Ectodermal cell (in vitro differentiated cells): Measurements from ENCODE around the gene GRIP2.

Source experiments
- H3K27ac ChIP-seq: 2 replicates; pipeline ENCODE4 v1.7.0; 2013; ENCODE audit warnings: mild to moderate bottlenecking, low read depth, low read length; ENCODE audit not compliant: insufficient read depth, poor library complexity, severe bottlenecking
- H3K27me3 ChIP-seq: 2 replicates; pipeline ENCODE4 v1.7.0; 2013; ENCODE audit warnings: mild to moderate bottlenecking, low read length; ENCODE audit not compliant: insufficient read depth, control insufficient read depth, poor library complexity, severe bottlenecking
- H3K36me3 ChIP-seq: one replicate; pipeline ENCODE4 v1.7.0; 2013; ENCODE audit warnings: low read length; ENCODE audit not compliant: control insufficient read depth, insufficient read depth
- H3K4me1 ChIP-seq: one replicate; pipeline ENCODE4 v1.7.0; 2013; ENCODE audit warnings: low read length; ENCODE audit not compliant: control insufficient read depth, insufficient read depth
- H3K4me3 ChIP-seq: 2 replicates; pipeline ENCODE4 v1.7.0; 2013; ENCODE audit warnings: low read depth, low read length, control low read depth; ENCODE audit not compliant: insufficient read depth
- H3K9me3 ChIP-seq: 2 replicates; pipeline ENCODE4 v1.7.0; 2013; ENCODE audit warnings: mild to moderate bottlenecking, low read length, moderate library complexity; ENCODE audit not compliant: control insufficient read depth
- WGBS, 2 experiments: methylation state at CpG; one replicate each; pipeline ENCODE4 v1.1.7; 2013; ENCODE audit warnings: missing lambda C conversion rate in 2 of 2; 5-methylcytosine and 5-hydroxymethylcytosine counted together

GRIP2 gene

GRCh38 chr3:14550651-14551611, 10.8 kb upstream of the GRIP2 start:
- 85 to 88% methylated on average over 24 of the region's 24 CpGs for WGBS, 2 experiments
- Histone ChIP-seq H3K27ac (no peak overlapping the region), H3K36me3 (no peaks in the 10 kb centered on the region), H3K9me3 (no peaks in the 10 kb centered on the region), H3K4me3 (no peak overlapping the region), H3K27me3 (no peaks in the 10 kb centered on the region), H3K4me1 (peaks cover 5% of the 10 kb centered on the region)

GRCh38 chr3:14550181-14550580, 10.0 kb upstream of the GRIP2 start:
- H3K27me3 ChIP-seq = no peaks in the 10 kb centered on the region
- H3K4me1 ChIP-seq = peaks cover 5% of the 10 kb centered on the region
- no peak overlapping the region for H3K27ac ChIP-seq
- WGBS, 2 experiments = 95% methylated on average over 6 of the region's 6 CpGs
- no peaks in the 10 kb centered on the region for H3K36me3 ChIP-seq
- no peaks in the 10 kb centered on the region for H3K9me3 ChIP-seq
- H3K4me3 ChIP-seq = no peak overlapping the region

- Histone ChIP-seq H3K27ac (no peak overlapping the region), H3K36me3 (no peaks in the 10 kb centered on the region), H3K9me3 (no peaks in the 10 kb centered on the region), H3K4me1 (no peaks in the 10 kb centered on the region), H3K27me3 (no peaks in the 10 kb centered on the region), H3K4me3 (no peak overlapping the region)
- 75 to 79% methylated on average over 8 of the region's 8 CpGs for WGBS, 2 experiments
These were observed 9.2 kb upstream of the GRIP2 start for GRCh38 chr3:14549256-14549919.

- WGBS, 2 experiments = 25 to 26% methylated on average over 12 of the region's 12 CpGs
- Histone ChIP-seq H3K9me3 (no peaks in the 10 kb centered on the region), H3K4me3 (no peak overlapping the region), H3K27me3 (no peaks in the 10 kb centered on the region), H3K36me3 (no peaks in the 10 kb centered on the region), H3K27ac (no peak overlapping the region), H3K4me1 (no peaks in the 10 kb centered on the region)
These were observed 8.2 kb upstream of the GRIP2 start for GRCh38 chr3:14548321-14548729.

- Histone ChIP-seq H3K4me3 (no peak overlapping the region), H3K9me3 (no peaks in the 10 kb centered on the region), H3K27me3 (no peaks in the 10 kb centered on the region), H3K36me3 (no peaks in the 10 kb centered on the region), H3K4me1 (no peaks in the 10 kb centered on the region), H3K27ac (no peak overlapping the region)
- WGBS, 2 experiments = 83 to 84% methylated on average over 2 of the region's 2 CpGs
These were observed 7.6 kb upstream of the GRIP2 start for GRCh38 chr3:14547693-14548092.

- H3K36me3 ChIP-seq = no peaks in the 10 kb centered on the region
- H3K4me3 ChIP-seq = no peak overlapping the region
- no peak overlapping the region for H3K27ac ChIP-seq
- H3K4me1 ChIP-seq = no peaks in the 10 kb centered on the region
- H3K9me3 ChIP-seq = no peaks in the 10 kb centered on the region
- H3K27me3 ChIP-seq = no peaks in the 10 kb centered on the region
- WGBS, 2 experiments = 87 to 90% methylated on average over 9 of the region's 9 CpGs
These were observed 5.9 kb upstream of the GRIP2 start for GRCh38 chr3:14546041-14546440.

GRCh38 chr3:14545251-14545635, 5.1 kb upstream of the GRIP2 start:
- no peak overlapping the region for H3K4me3 ChIP-seq
- no peaks in the 10 kb centered on the region for H3K9me3 ChIP-seq
- no peaks in the 10 kb centered on the region for H3K27me3 ChIP-seq
- no peaks in the 10 kb centered on the region for H3K4me1 ChIP-seq
- H3K27ac ChIP-seq = no peak overlapping the region
- whole genome bisulfite sequencing, 2 experiments = 89 to 92% methylated on average over 5 of the region's 5 CpGs
- no peaks in the 10 kb centered on the region for H3K36me3 ChIP-seq

GRCh38 chr3:14544282-14545250, 4.4 kb upstream of the GRIP2 start:
- WGBS, 2 experiments = 91% methylated on average over 20 of the region's 20 CpGs
- no peak overlapping the region for H3K27ac ChIP-seq
- H3K27me3 ChIP-seq = no peaks in the 10 kb centered on the region
- H3K4me1 ChIP-seq = no peaks in the 10 kb centered on the region
- no peaks in the 10 kb centered on the region for H3K36me3 ChIP-seq
- H3K4me3 ChIP-seq = no peak overlapping the region
- no peaks in the 10 kb centered on the region for H3K9me3 ChIP-seq

- H3K4me1 ChIP-seq = no peaks in the 10 kb centered on the region
- WGBS, 2 experiments = 88 to 89% methylated on average over 4 of the region's 4 CpGs
- H3K4me3 ChIP-seq = no peak overlapping the region
- H3K27ac ChIP-seq = no peak overlapping the region
- H3K36me3 ChIP-seq = no peaks in the 10 kb centered on the region
- no peaks in the 10 kb centered on the region for H3K27me3 ChIP-seq
- no peaks in the 10 kb centered on the region for H3K9me3 ChIP-seq
These were observed 3.3 kb upstream of the GRIP2 start for GRCh38 chr3:14543446-14543845.
